ENCODE results near the gene AGK.

DNA sequence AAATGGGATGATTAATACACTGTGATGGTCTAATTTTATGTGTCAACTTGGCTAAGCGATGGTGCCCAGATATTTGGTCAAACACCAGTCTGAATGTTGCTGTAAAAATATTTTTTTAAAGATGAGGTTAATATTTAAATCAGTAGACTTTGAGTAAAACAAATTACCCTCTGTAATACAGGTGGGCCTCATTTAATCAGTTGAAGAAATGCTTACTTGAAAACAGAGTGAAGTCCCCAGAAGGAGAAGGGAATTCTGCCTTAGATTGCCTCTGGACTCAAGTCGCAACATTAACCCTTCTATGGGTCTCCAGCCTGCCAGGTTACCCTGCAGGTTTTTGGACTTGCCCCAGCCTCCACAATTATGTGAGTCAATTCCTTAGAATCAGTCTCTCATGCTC is 49.8 kb upstream of the AGK start:
- TF ChIP-seq, protein P1, sequence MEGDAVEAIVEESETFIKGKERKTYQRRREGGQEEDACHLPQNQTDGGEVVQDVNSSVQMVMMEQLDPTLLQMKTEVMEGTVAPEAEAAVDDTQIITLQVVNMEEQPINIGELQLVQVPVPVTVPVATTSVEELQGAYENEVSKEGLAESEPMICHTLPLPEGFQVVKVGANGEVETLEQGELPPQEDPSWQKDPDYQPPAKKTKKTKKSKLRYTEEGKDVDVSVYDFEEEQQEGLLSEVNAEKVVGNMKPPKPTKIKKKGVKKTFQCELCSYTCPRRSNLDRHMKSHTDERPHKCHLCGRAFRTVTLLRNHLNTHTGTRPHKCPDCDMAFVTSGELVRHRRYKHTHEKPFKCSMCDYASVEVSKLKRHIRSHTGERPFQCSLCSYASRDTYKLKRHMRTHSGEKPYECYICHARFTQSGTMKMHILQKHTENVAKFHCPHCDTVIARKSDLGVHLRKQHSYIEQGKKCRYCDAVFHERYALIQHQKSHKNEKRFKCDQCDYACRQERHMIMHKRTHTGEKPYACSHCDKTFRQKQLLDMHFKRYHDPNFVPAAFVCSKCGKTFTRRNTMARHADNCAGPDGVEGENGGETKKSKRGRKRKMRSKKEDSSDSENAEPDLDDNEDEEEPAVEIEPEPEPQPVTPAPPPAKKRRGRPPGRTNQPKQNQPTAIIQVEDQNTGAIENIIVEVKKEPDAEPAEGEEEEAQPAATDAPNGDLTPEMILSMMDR (optimal IDR thresholded peaks at IDR 0.05 in 1 of 3, IDR thresholded peaks at IDR 0.05 in 1 of 3, conservative IDR thresholded peaks at IDR 0.05 in 1 of 3; ENCODE audit: extremely low read depth in 1 of 3, insufficient read depth in 2 of 3, low read length in 3 of 3) = no peak
- TF ChIP-seq EZH2 (IDR thresholded peaks at IDR 0.05; ENCODE audit: low read length) = no peak

Measured in keratinocyte (primary cell).